IMR-90 (cell line): ENCODE results near the gene CCDC50. TPM values are rescaled to one million over a fixed set of nuclear protein-coding genes. Genes with fewer than 3 reads are reported as not detected.

Experiments
- ATAC-seq: fragments of 200-7000 bp; cut with Tn5 transposase; 2 replicates; pipeline ENCODE4 v1.9.1; 2020; ENCODE audit warnings: low read depth, mild to moderate bottlenecking, moderate library complexity
- BruUV-seq: library from RNA; stranded (reverse); fragments of 400-500 nt; replicated peaks from 2 replicates; lab custom pipeline; 2021; lab: Mats Ljungman, UMichigan
- CTCF ChIA-PET: fragments of 300-600 bp; formaldehyde crosslinking; extraction: SDS; loops from one replicate; lab custom pipeline; 2021; ENCODE audit warnings: antibody characterized with exemption; lab: Yijun Ruan, JAX
- POLR2A ChIA-PET: fragments of 300-600 bp; sonication (Branson Sonifier 250); formaldehyde crosslinking; loops from one replicate; lab custom pipeline; 2022; ENCODE audit warnings: antibody characterized with exemption; ENCODE audit not compliant: unreplicated experiment; lab: Charles Lee
- DNase-seq: peaks from one replicate; pipeline ENCODE4 v3.0.0; 2013
- H2AFZ ChIP-seq: replicated peaks from 2 replicates; pipeline ENCODE3; 2013; ENCODE audit warnings: low read length, mild to moderate bottlenecking; ENCODE audit not compliant: poor library complexity
- H2AK5ac ChIP-seq: 2 replicates; pipeline ENCODE4 v1.6.1; 2013; ENCODE audit warnings: low read depth, low read length, inconsistent platforms
- H2AK9ac ChIP-seq: replicated peaks from 2 replicates; pipeline ENCODE3; 2013; ENCODE audit warnings: mild to moderate bottlenecking, low read depth, low read length, moderate library complexity; ENCODE audit not compliant: poor library complexity
- H2BK120ac ChIP-seq: 2 replicates; pipeline ENCODE4 v1.6.1; 2013; ENCODE audit warnings: low read depth, low read length, inconsistent platforms
- H2BK15ac ChIP-seq: 3 replicates; pipeline ENCODE4 v1.6.1; 2013; ENCODE audit warnings: low read depth, low read length, inconsistent platforms
- H2BK20ac ChIP-seq: 2 replicates; pipeline ENCODE4 v1.6.1; 2013; ENCODE audit warnings: low read depth, mild to moderate bottlenecking, inconsistent platforms, low read length, moderate library complexity
- H2BK5ac ChIP-seq: 2 replicates; pipeline ENCODE4 v1.6.1; 2013; ENCODE audit warnings: mild to moderate bottlenecking, low read depth, low read length, inconsistent platforms; ENCODE audit not compliant: poor library complexity, severe bottlenecking
- H3K14ac ChIP-seq: replicated peaks from 2 replicates; pipeline ENCODE4 v1.6.1; 2013; ENCODE audit warnings: low read depth, low read length, inconsistent platforms
- H3K18ac ChIP-seq: 2 replicates; pipeline ENCODE4 v1.6.1; 2013; ENCODE audit warnings: low read depth, low read length, control low read depth
- H3K23ac ChIP-seq: 2 replicates; pipeline ENCODE4 v1.6.1; 2013; ENCODE audit warnings: low read depth, low read length, inconsistent platforms
- H3K27ac ChIP-seq: 2 replicates; pipeline ENCODE4 v1.5.1; 2013; ENCODE audit warnings: mild to moderate bottlenecking, control low read depth, low read length; ENCODE audit not compliant: insufficient read depth
- H3K27me3 ChIP-seq: 2 replicates; pipeline ENCODE4 v1.6.1; 2013; ENCODE audit warnings: low read length; ENCODE audit not compliant: control insufficient read depth, insufficient read depth
- H3K36me3 ChIP-seq: 2 replicates; pipeline ENCODE4 v1.6.1; 2013; ENCODE audit warnings: low read length, mixed read lengths; ENCODE audit not compliant: control insufficient read depth, insufficient read depth
- H3K4ac ChIP-seq: 2 replicates; pipeline ENCODE4 v1.6.1; 2013; ENCODE audit warnings: low read depth, low read length, inconsistent platforms
- H3K4me1 ChIP-seq: 2 replicates; pipeline ENCODE4 v1.6.1; 2013; ENCODE audit warnings: low read length, mixed read lengths; ENCODE audit not compliant: control insufficient read depth, insufficient read depth
- H3K4me2 ChIP-seq: 2 replicates; pipeline ENCODE4 v1.6.1; 2013; ENCODE audit warnings: low read depth, mild to moderate bottlenecking, control low read depth, low read length, moderate library complexity
- H3K4me3 ChIP-seq: 2 replicates; pipeline ENCODE4 v1.5.1; 2013; ENCODE audit warnings: low read depth, mild to moderate bottlenecking, control low read depth, low read length, moderate library complexity; ENCODE audit not compliant: insufficient read depth
- H3K56ac ChIP-seq: 2 replicates; pipeline ENCODE4 v1.6.1; 2013; ENCODE audit warnings: low read length, inconsistent platforms; ENCODE audit not compliant: insufficient read depth; ENCODE audit errors: extremely low read depth
- H3K79me1 ChIP-seq, 2 experiments: 2 replicates each; pipeline ENCODE4 v1.6.1; 2013; ENCODE audit warnings: low read length in 2 of 2, inconsistent platforms in 1 of 2, low read depth in 1 of 2
- H3K9ac ChIP-seq: 2 replicates; pipeline ENCODE4 v1.6.1; 2013; ENCODE audit warnings: low read depth, low read length, control low read depth
- H3K9me1 ChIP-seq: 2 replicates; pipeline ENCODE4 v1.6.1; 2013; ENCODE audit warnings: low read length, inconsistent platforms; ENCODE audit not compliant: insufficient read depth
- H3K9me3 ChIP-seq: 2 replicates; pipeline ENCODE4 v1.6.1; 2013; ENCODE audit warnings: low read length; ENCODE audit not compliant: control insufficient read depth, insufficient read depth
- H4K20me1 ChIP-seq: 2 replicates; pipeline ENCODE4 v1.6.1; 2013; ENCODE audit warnings: low read length, inconsistent platforms; ENCODE audit not compliant: insufficient read depth
- H4K5ac ChIP-seq: 2 replicates; pipeline ENCODE4 v1.6.1; 2013; ENCODE audit warnings: mild to moderate bottlenecking, low read depth, low read length, control low read depth
- H4K8ac ChIP-seq, 2 experiments: 2 replicates each; pipeline ENCODE4 v1.6.1; 2013; ENCODE audit warnings: low read depth in 2 of 2, low read length in 2 of 2, control low read depth in 1 of 2, inconsistent platforms in 1 of 2
- H4K91ac ChIP-seq: 2 replicates; pipeline ENCODE4 v1.6.1; 2013; ENCODE audit warnings: low read depth, low read length, inconsistent platforms; ENCODE audit not compliant: insufficient read depth
- BHLHE40 ChIP-seq: fragments of 150-350 bp; IDR thresholded peaks from 2 replicates; pipeline ENCODE4 v1.6.1; 2016; ENCODE audit warnings: mild to moderate bottlenecking, low read depth, low read length
- MAFK ChIP-seq: IDR thresholded peaks from 2 replicates; pipeline ENCODE4 v1.6.1; 2012; ENCODE audit warnings: low read depth, low read length, improper control_type of control experiment
- RFX5 ChIP-seq: IDR thresholded peaks from 2 replicates; pipeline ENCODE4 v1.8.0; 2012; ENCODE audit warnings: low read depth, mild to moderate bottlenecking, low read length, moderate library complexity
- WGBS, 2 experiments: methylation state at CpG; one replicate each; pipeline versions ENCODE4 v1.1.5 to v1.1.7; 2013; ENCODE audit warnings: missing lambda C conversion rate in 2 of 2; ENCODE audit not compliant: insufficient read length in 1 of 2; ENCODE audit errors: extremely low coverage in 2 of 2; 5-methylcytosine and 5-hydroxymethylcytosine counted together
- dilution Hi-C: fragments of 300-500 bp; cut with HindIII; formaldehyde crosslinking; loops from one replicate; pipeline ENCODE4 v1.14.3; 2018; ENCODE audit warnings: low sequenced_read_pairs; ENCODE audit not compliant: unreplicated experiment
- in situ Hi-C: fragments of 300-500 bp; cut with MboI; formaldehyde crosslinking; loops from 3 replicates; pipeline ENCODE4 v1.14.3; 2019; ENCODE audit warnings: low sequenced_read_pairs, inconsistent platforms, mixed read lengths
- intact Hi-C: fragments of 100-400 bp; cut with micrococcal nuclease; formaldehyde crosslinking; loops from 2 replicates; pipeline ENCODE4 v1.10.0; 2022
- polyA plus RNA-seq, 3 experiments: library from polyadenylated mRNA; depleted of rRNA; stranded (reverse); fragments of >200 nt; gene quantifications; 2 replicates each; pipeline ENCODE4 v1.2.3, GENCODE V29; 2012; ENCODE audit warnings: low replicate concordance in 1 of 3
- total RNA-seq: library from RNA; depleted of rRNA; stranded (reverse); fragments of >200 nt; gene quantifications from 2 replicates; pipeline ENCODE4 v1.2.3, GENCODE V29; 2012
- TF ChIP-seq, protein P1 (sequence below): conservative IDR thresholded peaks from 2 replicates; pipeline ENCODE4 v1.5.1; 2012; ENCODE audit warnings: mild to moderate bottlenecking, low read depth, low read length, improper control_type of control experiment

CCDC50 gene
- total and polyA plus RNA-seq, 2 of the 4 experiments (the other 2 are of a cell fraction): 59.0 to 63.1 TPM

DNA sequence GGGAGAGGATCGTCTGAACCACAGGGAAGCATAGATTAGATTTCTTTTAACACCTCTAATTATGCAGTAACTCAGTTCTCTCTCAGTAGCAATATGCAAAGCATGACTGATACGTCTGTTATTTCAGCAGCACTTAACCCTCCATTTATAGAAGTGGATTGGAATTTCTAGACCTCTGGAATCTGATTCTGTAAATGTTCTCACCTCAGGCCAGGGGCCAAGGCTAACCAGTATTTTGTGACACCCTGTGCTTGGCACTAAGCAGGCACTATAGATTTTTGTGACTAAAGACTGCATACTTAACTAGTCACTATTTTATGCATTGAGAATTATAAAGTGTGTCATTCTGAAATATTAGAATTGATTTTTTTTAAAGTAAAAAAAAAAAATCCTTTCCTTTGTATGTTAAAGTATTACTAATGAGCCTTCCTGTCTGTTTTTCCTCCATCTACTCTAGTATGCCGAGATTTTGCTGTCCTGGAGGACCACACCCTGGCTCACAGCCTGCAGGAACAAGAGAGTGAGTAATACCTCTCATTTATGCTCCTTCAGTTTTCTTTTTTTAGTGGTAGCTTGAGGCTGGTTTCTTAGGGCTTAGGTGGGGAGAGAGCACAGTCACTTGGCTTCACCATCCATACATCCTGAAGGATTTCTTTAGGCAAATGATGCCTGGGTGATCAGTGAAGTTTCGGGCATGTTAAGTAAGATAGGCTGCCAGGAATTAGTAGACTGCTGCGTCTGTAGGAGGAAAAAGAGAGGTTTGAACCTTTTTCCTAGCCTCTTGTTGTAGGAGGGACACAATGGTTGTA lies 27.6 kb downstream of the CCDC50 start:
- Histone ChIP-seq H3K79me1 (peaks cover 40 to 63% of the 10 kb centered on the region in 2 experiments), H3K4me1 (peaks cover 18% of the 10 kb centered on the region), H3K14ac (peak overlapping the region; percentile 68), H3K4me3 (no peak overlapping the region), H3K4me2 (peak overlapping the region; percentile 23; the same call in 1 of the 2 replicates), H2AK9ac (peak overlapping the region; percentile 59), H3K9me3 (no peaks in the 10 kb centered on the region), H4K5ac (no peak overlapping the region; the same call in 1 of the 2 replicates), H4K91ac (peak overlapping the region; percentile 60; the same call in 1 of the 2 replicates), H2BK15ac (peak overlapping the region; percentile 55), H3K9ac (peak overlapping the region; percentile 32; the same call in 1 of the 2 replicates), H2AK5ac (peak overlapping the region; percentile 42; the same call in 1 of the 2 replicates), H3K56ac (no peak overlapping the region), H2BK5ac (peak overlapping the region; percentile 87), H3K27me3 (no peaks in the 10 kb centered on the region), H3K9me1 (peaks cover 20% of the 10 kb centered on the region), H4K20me1 (peaks cover 16% of the 10 kb centered on the region; the same call in 1 of the 2 replicates), H3K23ac (peak overlapping the region; percentile 66), H3K4ac (peak overlapping the region; percentile 86), H2BK120ac (peak overlapping the region; percentile 44), H4K8ac (peak overlapping the region; percentile 17 to 81; a peak in 2 of 4 replicates), H2BK20ac (peak overlapping the region; percentile 46; the same call in 1 of the 2 replicates), H3K18ac (no peak overlapping the region; the same call in 1 of the 2 replicates), H3K27ac (peak overlapping the region; percentile 50; the same call in 1 of the 2 replicates), H3K36me3 (peaks cover 21% of the 10 kb centered on the region), H2AFZ (no peak overlapping the region)
- POLR2A ChIA-PET: no interaction called here
- TF ChIP-seq RFX5: no peak
- TF ChIP-seq BHLHE40: no peak
- TF ChIP-seq, protein P1, sequence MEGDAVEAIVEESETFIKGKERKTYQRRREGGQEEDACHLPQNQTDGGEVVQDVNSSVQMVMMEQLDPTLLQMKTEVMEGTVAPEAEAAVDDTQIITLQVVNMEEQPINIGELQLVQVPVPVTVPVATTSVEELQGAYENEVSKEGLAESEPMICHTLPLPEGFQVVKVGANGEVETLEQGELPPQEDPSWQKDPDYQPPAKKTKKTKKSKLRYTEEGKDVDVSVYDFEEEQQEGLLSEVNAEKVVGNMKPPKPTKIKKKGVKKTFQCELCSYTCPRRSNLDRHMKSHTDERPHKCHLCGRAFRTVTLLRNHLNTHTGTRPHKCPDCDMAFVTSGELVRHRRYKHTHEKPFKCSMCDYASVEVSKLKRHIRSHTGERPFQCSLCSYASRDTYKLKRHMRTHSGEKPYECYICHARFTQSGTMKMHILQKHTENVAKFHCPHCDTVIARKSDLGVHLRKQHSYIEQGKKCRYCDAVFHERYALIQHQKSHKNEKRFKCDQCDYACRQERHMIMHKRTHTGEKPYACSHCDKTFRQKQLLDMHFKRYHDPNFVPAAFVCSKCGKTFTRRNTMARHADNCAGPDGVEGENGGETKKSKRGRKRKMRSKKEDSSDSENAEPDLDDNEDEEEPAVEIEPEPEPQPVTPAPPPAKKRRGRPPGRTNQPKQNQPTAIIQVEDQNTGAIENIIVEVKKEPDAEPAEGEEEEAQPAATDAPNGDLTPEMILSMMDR: no peak
- no peak for TF ChIP-seq MAFK
- peak; percentile 63 for DNase-seq
- CTCF ChIA-PET: no interaction called here
- intact Hi-C loops: no loop called here
- peak; percentile 73 for ATAC-seq
- dilution Hi-C loops: no loop called here
- no CpG with 5 or more reads among the region's 5 CpGs for WGBS, 2 experiments
- BruUV-seq: no TSS peak
- in situ Hi-C loops: no loop called here
